Neural cell (in vitro differentiated cells): ENCODE data around the gene ERC2. TPM values are rescaled to one million over a fixed set of nuclear protein-coding genes. Genes with fewer than 3 reads are reported as not detected.

ENCODE experiments used
- H2AFZ ChIP-seq: fragments of 200-600, 300-800 bp; sonication (generic), shearing (Covaris generic); 2 replicates; pipeline ENCODE4 v1.6.0; 2014; ENCODE audit warnings: low read depth, mild to moderate bottlenecking, antibody characterized with exemption, low read length, moderate library complexity
- H3F3A ChIP-seq: fragments of 200-600 bp; shearing (Covaris generic); 2 replicates; pipeline ENCODE4 v1.6.1; 2016; ENCODE audit warnings: mild to moderate bottlenecking, moderate library complexity, mixed read lengths, antibody characterized with exemption, low read length; ENCODE audit not compliant: insufficient read depth, poor library complexity, severe bottlenecking
- H3K27ac ChIP-seq: fragments of 200-600, 300-800 bp; sonication (generic), shearing (Covaris generic); 2 replicates; pipeline ENCODE4 v1.5.1; 2014; ENCODE audit warnings: mild to moderate bottlenecking, low read length, moderate library complexity
- H3K27me3 ChIP-seq: fragments of 300-800, 200-600 bp; sonication (generic), shearing (Covaris generic); 2 replicates; pipeline ENCODE4 v1.6.0; 2014; ENCODE audit warnings: mild to moderate bottlenecking, low read depth, low read length, moderate library complexity; ENCODE audit not compliant: insufficient read depth
- H3K36me3 ChIP-seq: fragments of 300-800, 200-600 bp; sonication (generic), shearing (Covaris generic); 2 replicates; pipeline ENCODE4 v1.5.1; 2014; ENCODE audit warnings: mild to moderate bottlenecking, antibody characterized with exemption, low read length, moderate library complexity; ENCODE audit not compliant: insufficient read depth
- H3K4me2 ChIP-seq: fragments of 300-800, 200-600 bp; sonication (generic), shearing (Covaris generic); 2 replicates; pipeline ENCODE4 v1.6.0; 2014; ENCODE audit warnings: mild to moderate bottlenecking, low read length
- H3K4me3 ChIP-seq: fragments of 300-800, 200-600 bp; sonication (generic), shearing (Covaris generic); 2 replicates; pipeline ENCODE4 v1.5.1; 2014; ENCODE audit warnings: mild to moderate bottlenecking, low read length, moderate library complexity
- H3K79me2 ChIP-seq: fragments of 200-600 bp; shearing (Covaris generic); replicated peaks from 2 replicates; pipeline ENCODE4 v1.6.0; 2014; ENCODE audit warnings: mild to moderate bottlenecking, low read length, moderate library complexity; ENCODE audit not compliant: insufficient read depth
- H3K9ac ChIP-seq: fragments of 300-800, 200-600 bp; sonication (generic), shearing (Covaris generic); 2 replicates; pipeline ENCODE4 v1.6.1; 2016; ENCODE audit warnings: mild to moderate bottlenecking, low read length, mixed read lengths
- H3K9me2 ChIP-seq: fragments of 200-600 bp; shearing (Covaris generic); 2 replicates; pipeline ENCODE4 v1.6.1; 2016; ENCODE audit warnings: mild to moderate bottlenecking, low read length, mixed read lengths; ENCODE audit not compliant: insufficient read depth
- H3K9me3 ChIP-seq: fragments of 200-600, 300-800 bp; sonication (generic), shearing (Covaris generic); 2 replicates; pipeline ENCODE4 v1.6.1; 2016; ENCODE audit warnings: mild to moderate bottlenecking, mixed run types, low read length, moderate library complexity, mixed read lengths
- H4K20me1 ChIP-seq: fragments of 200-600 bp; shearing (Covaris generic); 2 replicates; pipeline ENCODE4 v1.6.1; 2016; ENCODE audit warnings: mild to moderate bottlenecking, mixed run types; ENCODE audit not compliant: insufficient read depth
- CTCF ChIP-seq: fragments of 450-650 bp; IDR thresholded peaks from 2 replicates; pipeline ENCODE4 v1.5.1; 2014; ENCODE audit warnings: antibody characterized with exemption, mild to moderate bottlenecking, moderate library complexity; ENCODE audit not compliant: poor library complexity, severe bottlenecking
- EP300 ChIP-seq: fragments of 450-650 bp; conservative IDR thresholded peaks from 2 replicates; pipeline ENCODE4 v1.6.1; 2014; ENCODE audit warnings: antibody characterized with exemption, mild to moderate bottlenecking, moderate library complexity; ENCODE audit not compliant: poor library complexity, severe bottlenecking
- EZH2 ChIP-seq: fragments of 200-600, 300-800 bp; shearing (Covaris generic), sonication (generic); IDR thresholded peaks from 2 replicates; pipeline ENCODE4 v1.6.1; 2014; ENCODE audit warnings: antibody characterized with exemption, low read length, borderline replicate concordance, mild to moderate bottlenecking; ENCODE audit not compliant: insufficient read depth, poor library complexity, severe bottlenecking
- MXI1 ChIP-seq: fragments of 450-650 bp; conservative IDR thresholded peaks from 2 replicates; pipeline ENCODE4 v1.6.1; 2014; ENCODE audit warnings: antibody characterized with exemption, mild to moderate bottlenecking; ENCODE audit not compliant: poor library complexity, severe bottlenecking
- POLR2AphosphoS5 ChIP-seq: IDR thresholded peaks from 2 replicates; pipeline ENCODE4 v1.6.1; 2012
- RAD21 ChIP-seq: fragments of 450-650 bp; conservative IDR thresholded peaks from 2 replicates; pipeline ENCODE4 v1.6.1; 2014; ENCODE audit warnings: antibody characterized with exemption, mild to moderate bottlenecking, moderate library complexity
- REST ChIP-seq: IDR thresholded peaks from 2 replicates; pipeline ENCODE4 v1.6.1; 2012; ENCODE audit warnings: borderline replicate concordance
- SMC3 ChIP-seq: fragments of 450-650 bp; conservative IDR thresholded peaks from 2 replicates; pipeline ENCODE4 v1.6.1; 2014; ENCODE audit warnings: antibody characterized with exemption, mild to moderate bottlenecking, moderate library complexity; ENCODE audit not compliant: poor library complexity
- TAF1 ChIP-seq: IDR thresholded peaks from 2 replicates; pipeline ENCODE4 v1.6.1; 2012; ENCODE audit warnings: low read depth
- polyA plus RNA-seq: library from polyadenylated mRNA; depleted of rRNA; stranded (reverse); fragments of >200 nt; gene quantifications from 2 replicates; pipeline ENCODE4 v1.2.3, GENCODE V29; 2014

ERC2 gene
- polyA plus RNA-seq, 1 donor from 2014 or later, result 60.4 TPM

GRCh38 chr3:55797775-55798174, 670.5 kb downstream of the ERC2 start:
- H3K9ac ChIP-seq, result no peak overlapping the region
- H4K20me1 ChIP-seq, result no peaks in the 10 kb centered on the region
- no peaks in the 10 kb centered on the region for H3K36me3 ChIP-seq
- H2AFZ ChIP-seq, result no peak overlapping the region
- no peaks in the 10 kb centered on the region for H3K27me3 ChIP-seq
- H3K79me2 ChIP-seq, result no peaks in the 10 kb centered on the region
- no peaks in the 10 kb centered on the region for H3K9me3 ChIP-seq
- H3K27ac ChIP-seq, result no peak overlapping the region
- no peak overlapping the region for H3K4me2 ChIP-seq
- TF ChIP-seq EZH2 (no peak), EP300 (no peak), POLR2AphosphoS5 (no peak), SMC3 (no peak), CTCF (no peak), REST (no peak), RAD21 (no peak), TAF1 (no peak), MXI1 (no peak)
- H3K9me2 ChIP-seq, result no peaks in the 10 kb centered on the region
- no peak overlapping the region for H3K4me3 ChIP-seq
- H3F3A ChIP-seq, result no peaks in the 10 kb centered on the region

GRCh38 chr3:55797084-55797483, 671.2 kb downstream of the ERC2 start:
- Histone ChIP-seq H3K4me2 (no peak overlapping the region), H3K27ac (no peak overlapping the region), H3K79me2 (no peaks in the 10 kb centered on the region), H3F3A (no peaks in the 10 kb centered on the region), H3K36me3 (no peaks in the 10 kb centered on the region), H3K27me3 (no peaks in the 10 kb centered on the region), H3K9me2 (no peaks in the 10 kb centered on the region), H3K9ac (no peak overlapping the region), H3K9me3 (no peaks in the 10 kb centered on the region), H2AFZ (no peak overlapping the region), H4K20me1 (no peaks in the 10 kb centered on the region), H3K4me3 (no peak overlapping the region)
- TF ChIP-seq SMC3 (no peak), EP300 (no peak), MXI1 (no peak), RAD21 (no peak), TAF1 (no peak)

- Histone ChIP-seq H3F3A (no peaks in the 10 kb centered on the region), H3K27ac (no peak overlapping the region), H3K9me3 (no peaks in the 10 kb centered on the region), H3K9me2 (no peaks in the 10 kb centered on the region), H3K36me3 (no peaks in the 10 kb centered on the region), H3K4me2 (no peak overlapping the region), H3K79me2 (no peaks in the 10 kb centered on the region), H4K20me1 (no peaks in the 10 kb centered on the region), H2AFZ (no peak overlapping the region), H3K9ac (no peak overlapping the region), H3K27me3 (no peaks in the 10 kb centered on the region), H3K4me3 (no peak overlapping the region)
- TF ChIP-seq MXI1 (no peak), RAD21 (no peak), SMC3 (no peak), EP300 (no peak), CTCF (no peak), EZH2 (no peak), POLR2AphosphoS5 (no peak), REST (no peak), TAF1 (no peak)
Measured at GRCh38 chr3:55796533-55796932, 671.7 kb downstream of the ERC2 start.
